NCI-H2227 treated with DMSO at 0.1 percent for 48 hours (cell line): ENCODE results near the gene GTF2H4.
A peak's percentile ranks its signal among the peaks of the same experiment; 100 is the strongest.
"Not testable (repeated sequence)": the region's sequence is repeated elsewhere in the genome, so short reads cannot be mapped to it uniquely, and the experiment has no call there.

ENCODE experiments used
- DNase-seq: peaks from one replicate; lab custom pipeline; 2025; lab: John Stamatoyannopoulos, UW

Gene GTF2H4

DNA sequence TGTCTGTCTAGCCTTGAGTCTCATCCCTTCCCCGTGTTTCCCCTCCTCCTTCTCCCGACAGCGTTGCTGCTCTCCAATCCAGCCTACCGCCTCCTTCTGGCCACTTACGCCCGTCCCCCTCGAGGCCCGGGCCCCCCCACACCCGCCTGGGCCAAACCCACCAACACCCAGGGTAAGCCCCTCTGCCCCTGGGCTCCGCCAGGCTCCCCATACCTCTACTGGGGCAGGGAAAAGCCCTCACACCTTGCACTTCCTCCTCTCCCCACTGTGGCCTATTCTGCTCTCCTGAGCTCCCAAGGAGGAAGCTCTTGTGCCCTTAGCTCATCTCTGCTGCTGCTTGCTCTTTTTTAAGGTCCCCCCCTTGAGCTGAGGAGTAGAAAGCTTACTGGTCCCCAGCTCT lies 12.7 kb upstream of the GTF2H4 start:
- DNase-seq = no peak

- DNase-seq = no peak
Observed at GRCh38 chr6:30896541-30896940, 11.5 kb upstream of the GTF2H4 start.

DNA sequence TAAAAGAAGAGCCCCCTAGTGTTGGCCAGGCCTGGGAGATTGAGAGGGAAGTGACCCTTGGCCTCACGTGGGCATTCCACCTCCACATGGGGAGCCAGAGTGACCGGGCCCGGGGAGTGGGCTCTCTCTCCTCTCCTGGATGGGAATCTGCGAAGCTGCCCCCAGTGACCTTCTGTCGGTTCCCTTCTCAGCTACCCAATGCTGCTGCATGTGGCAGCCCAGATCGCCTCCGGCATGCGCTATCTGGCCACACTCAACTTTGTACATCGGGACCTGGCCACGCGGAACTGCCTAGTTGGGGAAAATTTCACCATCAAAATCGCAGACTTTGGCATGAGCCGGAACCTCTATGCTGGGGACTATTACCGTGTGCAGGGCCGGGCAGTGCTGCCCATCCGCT lies 10.1 kb upstream of the GTF2H4 start:
- no peak for DNase-seq

GRCh38 chr6:30898750-30899360 lies 9.2 kb upstream of the GTF2H4 start:
- DNase-seq = no peak

GRCh38 chr6:30900863-30901417 lies 7.1 kb upstream of the GTF2H4 start:
- no peak for DNase-seq

GRCh38 chr6:30901436-30901835 lies 6.6 kb upstream of the GTF2H4 start:
- no peak for DNase-seq

DNA sequence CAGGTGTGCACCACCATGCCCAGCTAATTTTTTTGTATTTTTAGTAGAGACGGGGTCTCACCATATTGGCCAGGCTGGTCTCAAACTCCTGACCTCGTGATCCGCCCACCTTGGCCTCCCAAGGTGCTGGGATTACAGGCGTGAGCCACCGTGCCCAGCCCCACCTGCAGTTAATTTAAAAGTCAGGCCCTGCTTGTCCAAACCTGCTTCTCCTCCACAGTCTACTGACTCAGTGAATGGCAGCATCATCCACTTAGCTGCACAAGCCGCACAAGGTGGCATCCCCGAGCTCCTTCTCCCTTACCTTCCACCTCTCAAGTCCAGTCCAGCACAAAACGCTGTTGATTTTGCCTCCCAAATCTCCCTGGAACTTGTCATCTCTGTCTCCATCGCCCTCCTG lies 5.8 kb upstream of the GTF2H4 start:
- not testable (repeated sequence) for DNase-seq

DNA sequence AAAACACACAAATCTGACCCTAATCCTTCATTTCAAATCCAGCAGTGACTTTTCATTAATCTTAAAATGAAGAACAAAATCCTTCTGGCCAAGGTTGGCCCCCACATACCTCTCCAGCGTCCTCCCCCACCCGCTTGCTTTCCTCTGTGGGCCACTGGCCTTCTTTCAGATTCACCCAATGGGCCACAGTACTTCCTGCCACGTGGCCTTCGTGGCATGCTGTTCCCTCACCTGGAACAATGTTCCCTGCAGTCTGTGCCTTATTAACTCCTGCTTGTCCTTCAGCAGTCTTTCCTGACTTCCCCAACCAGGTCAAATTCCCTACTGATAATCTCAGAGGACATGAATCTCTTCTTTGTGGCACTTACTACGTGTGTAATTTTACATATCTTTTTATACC lies 5.3 kb upstream of the GTF2H4 start:
- no peak for DNase-seq

GRCh38 chr6:30903236-30903635 lies 4.8 kb upstream of the GTF2H4 start:
- no peak for DNase-seq

- DNase-seq = not testable (repeated sequence)
Observed at GRCh38 chr6:30907290-30907757, 683 bp upstream of the GTF2H4 start.

DNA sequence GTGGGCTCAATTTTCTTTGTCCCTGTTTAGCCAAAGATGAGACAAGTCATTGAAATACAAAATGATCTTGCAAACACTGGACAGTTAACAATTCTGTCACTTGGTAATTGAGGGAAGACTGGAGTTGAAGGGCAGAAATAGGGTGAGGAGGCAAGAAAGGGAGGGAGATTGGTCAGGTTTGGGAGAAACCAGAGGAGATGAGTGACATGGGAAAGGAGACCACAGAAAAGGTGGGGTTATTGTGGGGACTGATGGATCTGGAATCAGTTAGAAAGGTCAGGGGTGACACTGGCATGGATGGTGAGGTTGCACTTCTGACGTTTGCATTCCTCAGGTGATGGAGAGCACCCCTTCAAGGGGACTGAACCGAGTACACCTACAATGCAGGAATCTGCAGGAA lies 693 bp downstream of the GTF2H4 start:
- DNase-seq = no peak

GRCh38 chr6:30910473-30910872 lies 2.5 kb downstream of the GTF2H4 start:
- DNase-seq = not testable (repeated sequence)

GRCh38 chr6:30912746-30913520 lies 4.9 kb downstream of the GTF2H4 start:
- no peak for DNase-seq

DNA sequence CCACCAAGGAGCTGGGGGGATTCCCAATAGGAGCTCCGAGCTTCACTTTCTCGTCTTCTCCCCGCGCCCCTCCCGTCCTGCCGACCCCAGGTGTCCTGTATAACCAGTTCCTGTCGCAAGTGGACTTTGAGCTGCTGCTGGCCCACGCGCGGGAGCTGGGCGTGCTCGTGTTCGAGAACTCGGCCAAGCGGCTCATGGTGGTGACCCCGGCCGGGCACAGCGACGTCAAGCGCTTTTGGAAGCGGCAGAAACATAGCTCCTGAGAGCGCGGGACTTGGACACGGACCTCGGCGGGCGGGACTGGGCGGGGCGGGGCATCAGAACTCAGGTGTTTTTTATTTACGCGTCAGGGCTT lies 5.7 kb downstream of the GTF2H4 start:
- DNase-seq = no peak

DNA sequence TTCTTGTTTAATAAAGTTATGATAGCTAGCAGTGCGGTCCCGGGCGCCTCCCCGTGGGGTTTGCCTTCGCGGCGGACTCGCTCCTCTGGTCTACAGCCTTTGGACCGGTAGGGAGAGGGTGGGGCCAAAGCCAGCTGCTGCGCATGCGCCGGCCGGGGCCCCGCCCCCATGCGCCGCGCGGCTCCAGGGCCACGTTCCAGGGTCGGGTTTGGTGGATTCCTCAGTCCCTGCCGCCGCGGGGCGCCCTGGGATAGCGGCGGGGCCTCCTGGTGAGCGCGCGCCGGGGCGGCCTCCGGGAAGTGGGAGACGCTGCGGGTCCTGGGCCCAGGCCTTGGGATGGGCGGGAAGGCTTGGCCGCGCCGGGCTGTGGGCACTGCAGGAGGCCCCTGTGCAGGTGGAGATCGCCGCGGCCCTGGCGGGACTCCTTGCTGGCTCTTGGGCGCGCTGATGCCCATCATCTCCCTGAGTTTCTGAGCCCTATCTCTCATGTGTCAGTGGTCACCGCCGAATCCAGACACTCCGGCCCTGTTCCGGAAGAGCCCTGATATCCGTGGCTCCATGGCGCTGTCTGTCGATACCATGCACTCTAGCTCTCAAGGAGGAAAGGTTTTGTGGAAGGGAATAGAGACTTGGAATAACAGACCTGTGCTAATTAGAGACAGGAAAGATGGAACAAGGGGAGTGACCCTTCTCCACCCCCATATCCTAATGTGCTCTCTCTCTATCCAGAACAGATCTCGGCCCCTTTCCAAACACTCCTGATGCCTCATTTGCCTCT lies 6.3 kb downstream of the GTF2H4 start, which contains the start of gene VARS2:
Gene VARS2 (plus strand): TSS at position 163 of the 778 bp plus-strand sequence. CDS start 599 bp downstream, at position 762.
- DNase-seq = peak; percentile 79

DNA sequence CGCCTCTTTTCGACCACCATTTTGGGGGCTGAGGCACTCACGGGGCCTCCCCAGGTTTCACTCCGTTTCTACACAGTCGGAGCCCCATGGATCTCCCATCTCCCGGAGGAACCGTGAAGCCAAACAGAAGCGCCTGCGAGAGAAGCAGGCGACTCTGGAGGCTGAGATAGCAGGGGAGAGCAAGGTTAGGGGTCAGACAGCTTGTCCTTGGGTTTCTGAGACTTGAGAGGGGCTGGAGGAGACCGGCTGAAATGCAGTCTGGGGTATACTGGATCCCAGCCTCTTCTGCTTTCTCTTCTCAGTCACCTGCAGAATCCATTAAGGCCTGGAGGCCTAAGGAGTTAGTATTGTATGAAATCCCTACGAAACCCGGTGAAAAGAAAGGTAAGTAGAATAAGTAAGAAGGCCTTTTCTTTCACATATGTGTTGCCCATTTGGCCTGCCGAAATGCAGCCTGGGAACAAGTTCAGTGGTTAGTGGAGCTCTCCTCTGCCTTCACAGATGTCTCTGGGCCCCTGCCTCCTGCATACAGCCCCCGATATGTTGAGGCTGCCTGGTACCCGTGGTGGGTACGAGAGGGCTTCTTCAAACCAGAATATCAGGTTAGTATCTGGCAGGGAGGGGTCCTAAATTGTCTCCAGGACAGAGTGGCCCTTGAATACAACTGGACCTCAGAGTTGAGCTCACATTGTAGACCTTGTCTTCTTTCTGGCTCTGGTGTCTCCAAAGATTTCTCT lies 7.0 kb downstream of the GTF2H4 start:
- no peak for DNase-seq

GRCh38 chr6:30915591-30915946 lies 7.6 kb downstream of the GTF2H4 start:
- DNase-seq = peak; percentile 44

DNA sequence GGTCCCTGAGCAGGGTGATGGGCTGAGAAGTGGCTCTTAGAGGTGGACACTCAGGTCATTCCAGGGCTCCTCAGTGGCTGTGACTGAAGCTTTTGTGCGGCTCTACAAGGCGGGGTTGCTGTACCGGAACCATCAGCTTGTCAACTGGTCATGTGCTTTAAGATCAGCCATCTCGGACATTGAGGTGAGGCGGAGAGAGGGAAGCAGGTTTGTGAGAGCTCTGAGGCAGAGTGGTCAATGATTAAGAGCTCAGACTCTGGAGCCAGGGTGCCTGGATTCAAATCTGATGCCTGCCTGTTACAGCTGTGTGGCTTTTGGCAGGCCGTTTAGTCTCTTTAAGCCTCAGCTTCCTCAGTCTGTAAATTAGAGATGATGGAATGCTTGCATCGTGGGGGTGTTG lies 9.0 kb downstream of the GTF2H4 start:
- no peak for DNase-seq

GRCh38 chr6:30917487-30917886 lies 9.5 kb downstream of the GTF2H4 start:
- no peak for DNase-seq

GRCh38 chr6:30918670-30919069 lies 10.7 kb downstream of the GTF2H4 start:
- no peak for DNase-seq

GRCh38 chr6:30922447-30922852 lies 14.4 kb downstream of the GTF2H4 start:
- DNase-seq = no peak
